Pericardium fibroblast (primary cell): ENCODE results near the gene SELENON. TPM values are rescaled to one million over a fixed set of nuclear protein-coding genes. Genes with fewer than 3 reads are reported as not detected.

ENCODE experiments used
- total RNA-seq: library from RNA; depleted of rRNA; stranded (reverse); fragments of >200 nt; gene quantifications from 2 replicates; pipeline ENCODE4 v1.2.3, GENCODE V29; 2015

The SELENON gene, protein sequence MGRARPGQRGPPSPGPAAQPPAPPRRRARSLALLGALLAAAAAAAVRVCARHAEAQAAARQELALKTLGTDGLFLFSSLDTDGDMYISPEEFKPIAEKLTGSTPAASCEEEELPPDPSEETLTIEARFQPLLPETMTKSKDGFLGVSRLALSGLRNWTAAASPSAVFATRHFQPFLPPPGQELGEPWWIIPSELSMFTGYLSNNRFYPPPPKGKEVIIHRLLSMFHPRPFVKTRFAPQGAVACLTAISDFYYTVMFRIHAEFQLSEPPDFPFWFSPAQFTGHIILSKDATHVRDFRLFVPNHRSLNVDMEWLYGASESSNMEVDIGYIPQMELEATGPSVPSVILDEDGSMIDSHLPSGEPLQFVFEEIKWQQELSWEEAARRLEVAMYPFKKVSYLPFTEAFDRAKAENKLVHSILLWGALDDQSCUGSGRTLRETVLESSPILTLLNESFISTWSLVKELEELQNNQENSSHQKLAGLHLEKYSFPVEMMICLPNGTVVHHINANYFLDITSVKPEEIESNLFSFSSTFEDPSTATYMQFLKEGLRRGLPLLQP
- total RNA-seq: 50.8 and 67.0 TPM in 2 replicates

GRCh38 chr1:25799935-25800702 lies at the start of gene SELENON:
Gene SELENON, plus strand, starts transcription at chr1:25800193. Its CDS starts 38 bp downstream, at chr1:25800231.

GRCh38 chr1:25819491-25820246 lies 19.7 kb downstream of the SELENON start, which contains the start of gene MTFR1L:
Gene MTFR1L, plus strand, starts transcription at chr1:25819954. Its CDS starts 3,151 bp downstream, at chr1:25823105.

DNA sequence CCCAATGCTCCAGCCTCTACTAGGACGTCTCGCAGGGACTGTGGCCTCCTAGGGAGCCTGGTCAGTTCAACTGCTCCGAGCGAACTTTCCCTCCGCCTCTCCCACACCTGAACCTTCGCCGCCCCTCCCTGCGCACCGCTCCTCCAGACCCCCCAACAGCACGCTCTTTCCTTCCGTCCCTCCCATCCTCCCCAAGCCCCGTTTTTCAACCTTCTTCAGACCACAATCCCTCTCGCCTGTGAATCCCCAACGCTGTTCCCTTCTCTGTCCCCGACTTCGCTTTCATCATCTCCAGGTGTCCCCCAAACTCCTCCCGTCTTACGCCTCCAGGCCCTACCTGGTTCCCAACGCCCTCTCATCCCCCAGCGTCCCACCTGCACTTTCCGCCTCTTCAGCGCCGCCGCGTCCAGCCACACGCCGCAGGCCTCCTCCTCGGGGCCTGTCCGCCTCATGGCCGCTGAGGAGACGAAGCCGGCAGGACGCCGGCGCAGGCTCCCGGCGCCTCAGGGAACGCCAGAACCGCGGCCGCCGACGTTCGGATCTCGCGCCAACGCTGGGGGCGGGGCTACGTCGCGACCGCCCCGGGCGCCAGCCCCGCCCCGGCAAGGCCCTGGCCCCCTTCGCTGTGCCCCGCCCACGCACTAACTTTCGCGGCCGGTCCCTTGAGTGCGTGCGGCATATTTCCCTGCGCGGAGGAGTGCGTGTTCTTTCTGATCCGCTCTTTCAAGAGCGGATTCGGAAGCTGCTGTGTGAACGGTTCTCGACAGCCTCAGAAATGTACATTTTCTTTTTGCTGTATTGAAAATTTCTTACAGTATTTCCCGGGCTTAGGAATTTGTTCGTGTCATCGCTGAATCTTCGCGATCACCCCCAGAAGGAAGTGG lies 59.2 kb downstream of the SELENON start, which contains the start of gene AUNIP:
Gene AUNIP, minus strand, starts transcription at position 552 of the 884 bp plus-strand sequence. Its CDS starts 100 bp downstream, at position 452.

Other genes with a start within 250 kb of the SELENON start
- 32.4 and 47.8 TPM in 2 replicates for gene MAN1C1, start 183.4 kb upstream of the SELENON start, total RNA-seq
- gene MTFR1L, start 19.8 kb downstream of the SELENON start, total RNA-seq: 47.6 and 48.3 TPM in 2 replicates
- 0.58 TPM in 1 of 2 replicates, not detected in the other for gene AUNIP, start 59.3 kb downstream of the SELENON start, total RNA-seq
- gene PAQR7, start 75.5 kb downstream of the SELENON start, total RNA-seq: 6.1 and 7.2 TPM in 2 replicates
- 17.9 and 26.3 TPM in 2 replicates for gene STMN1, start 106.2 kb downstream of the SELENON start, total RNA-seq
- gene PAFAH2, start 197.9 kb downstream of the SELENON start, total RNA-seq: 2.3 and 3.2 TPM in 2 replicates
- 0.12 and 0.60 TPM in 2 replicates for gene EXTL1, start 221.6 kb downstream of the SELENON start, total RNA-seq
- not detected in 2 replicates for gene SLC30A2, start 245.9 kb downstream of the SELENON start, total RNA-seq